SK-N-SH treated with all-trans-retinoic acid at 6 μM for 48 hours (cell line): ENCODE results near the gene GPR137C.

Experiments used
- ATAC-seq: fragments of 200-7000 bp; cut with Tn5 transposase; 3 replicates; pipeline ENCODE4 v1.9.1; 2020; ENCODE audit warnings: mild to moderate bottlenecking, moderate library complexity
- ARNTL ChIP-seq: fragments of 450-650 bp; formaldehyde crosslinking; IDR thresholded peaks from 2 replicates; pipeline ENCODE4 v1.5.0; 2020; ENCODE audit warnings: low read depth, mild to moderate bottlenecking, moderate library complexity, borderline replicate concordance
- CSDC2 ChIP-seq: fragments of 250-450 bp; sonication (Bioruptor Pico); IDR thresholded peaks from 2 replicates; pipeline ENCODE4 v1.5.0; 2020; ENCODE audit warnings: mild to moderate bottlenecking, moderate library complexity
- ESRRG ChIP-seq: fragments of 250-450 bp; sonication (Bioruptor Pico); IDR thresholded peaks from 2 replicates; pipeline ENCODE4 v1.6.1; 2021; ENCODE audit warnings: mild to moderate bottlenecking
- GLIS3 ChIP-seq: fragments of 250-450 bp; sonication (Bioruptor Pico); IDR thresholded peaks from 2 replicates; pipeline ENCODE4 v1.5.0; 2020; ENCODE audit warnings: mild to moderate bottlenecking, moderate library complexity
- ISL1 ChIP-seq: fragments of 250-450 bp; sonication (Bioruptor Pico); IDR thresholded peaks from 2 replicates; pipeline ENCODE4 v2.1.2; 2022; ENCODE audit warnings: mild to moderate bottlenecking, moderate library complexity
- OSR1 ChIP-seq: fragments of 250-450 bp; sonication (Bioruptor Pico); IDR thresholded peaks from 2 replicates; pipeline ENCODE4 v1.8.0; 2022; ENCODE audit warnings: moderate library complexity, mild to moderate bottlenecking, inconsistent platforms
- PPARA ChIP-seq: fragments of 250-450 bp; sonication (Bioruptor Pico); IDR thresholded peaks from 2 replicates; pipeline ENCODE4 v1.5.0; 2020; ENCODE audit warnings: mild to moderate bottlenecking, borderline replicate concordance
- RARB ChIP-seq: fragments of 250-450 bp; sonication (Bioruptor Pico); IDR thresholded peaks from 2 replicates; pipeline ENCODE4 v1.8.0; 2021; ENCODE audit warnings: mild to moderate bottlenecking, moderate library complexity
- SNAI2 ChIP-seq: fragments of 250-450 bp; sonication (Bioruptor Pico); IDR thresholded peaks from 2 replicates; pipeline ENCODE4 v1.5.0; 2020; ENCODE audit warnings: mild to moderate bottlenecking, moderate library complexity
- TCF4 ChIP-seq: fragments of 250-450 bp; sonication (Bioruptor Pico); IDR thresholded peaks from 2 replicates; pipeline ENCODE4 v1.8.0; 2021; ENCODE audit warnings: mild to moderate bottlenecking, moderate library complexity, borderline replicate concordance
- TOX ChIP-seq: fragments of 250-450 bp; sonication (Bioruptor Pico); IDR thresholded peaks from 2 replicates; pipeline ENCODE4 v1.8.0; 2021; ENCODE audit warnings: mild to moderate bottlenecking, moderate library complexity, borderline replicate concordance
- ZC3H10 ChIP-seq: fragments of 250-450 bp; sonication (Bioruptor Pico); IDR thresholded peaks from 2 replicates; pipeline ENCODE4 v1.5.1; 2021; ENCODE audit warnings: mild to moderate bottlenecking, moderate library complexity
- ZFP3 ChIP-seq: fragments of 250-450 bp; sonication (Bioruptor Pico); IDR thresholded peaks from 2 replicates; pipeline ENCODE4 v1.5.0; 2020; ENCODE audit warnings: mild to moderate bottlenecking, moderate library complexity
- ZFP30 ChIP-seq: fragments of 450-650 bp; formaldehyde crosslinking; IDR thresholded peaks from 2 replicates; pipeline ENCODE4 v1.5.0; 2022; ENCODE audit warnings: mild to moderate bottlenecking, moderate library complexity
- ZNF565 ChIP-seq: fragments of 450-650 bp; formaldehyde crosslinking; conservative IDR thresholded peaks from 2 replicates; pipeline ENCODE4 v1.5.0; 2020; ENCODE audit warnings: low read depth, mild to moderate bottlenecking, moderate library complexity
- ZNF70 ChIP-seq: fragments of 450-650 bp; formaldehyde crosslinking; IDR thresholded peaks from 2 replicates; pipeline ENCODE4 v1.5.0; 2020; ENCODE audit warnings: mild to moderate bottlenecking, moderate library complexity
- ZNF8 ChIP-seq: fragments of 450-650 bp; formaldehyde crosslinking; IDR thresholded peaks from 2 replicates; pipeline ENCODE4 v1.5.0; 2020; ENCODE audit warnings: mild to moderate bottlenecking, moderate library complexity
- TF ChIP-seq, protein P1 (sequence below): fragments of 250-450 bp; sonication (Bioruptor Pico); IDR thresholded peaks from 2 replicates; pipeline ENCODE4 v1.8.0; 2021; ENCODE audit warnings: low read depth, mild to moderate bottlenecking, moderate library complexity, borderline replicate concordance
- TF ChIP-seq, protein P2 (sequence below): fragments of 250-450 bp; sonication (Bioruptor Pico); IDR thresholded peaks from 2 replicates; pipeline ENCODE4 v1.5.0; 2020; ENCODE audit warnings: mild to moderate bottlenecking, moderate library complexity
- TF ChIP-seq, protein P3 (sequence below): fragments of 250-450 bp; sonication (Bioruptor Pico); IDR thresholded peaks from 2 replicates; pipeline ENCODE4 v1.5.1; 2020; ENCODE audit warnings: low read depth, mild to moderate bottlenecking, moderate library complexity
- TF ChIP-seq, protein P4 (sequence below): fragments of 250-450 bp; sonication (Bioruptor Pico); IDR thresholded peaks from 2 replicates; pipeline ENCODE4 v1.5.1; 2021; ENCODE audit warnings: mild to moderate bottlenecking, moderate library complexity
- TF ChIP-seq, protein P5 (sequence below): fragments of 250-450 bp; sonication (Bioruptor Pico); IDR thresholded peaks from 2 replicates; pipeline ENCODE4 v1.8.0; 2020; ENCODE audit warnings: mild to moderate bottlenecking, moderate library complexity, borderline replicate concordance

GPR137C gene

DNA sequence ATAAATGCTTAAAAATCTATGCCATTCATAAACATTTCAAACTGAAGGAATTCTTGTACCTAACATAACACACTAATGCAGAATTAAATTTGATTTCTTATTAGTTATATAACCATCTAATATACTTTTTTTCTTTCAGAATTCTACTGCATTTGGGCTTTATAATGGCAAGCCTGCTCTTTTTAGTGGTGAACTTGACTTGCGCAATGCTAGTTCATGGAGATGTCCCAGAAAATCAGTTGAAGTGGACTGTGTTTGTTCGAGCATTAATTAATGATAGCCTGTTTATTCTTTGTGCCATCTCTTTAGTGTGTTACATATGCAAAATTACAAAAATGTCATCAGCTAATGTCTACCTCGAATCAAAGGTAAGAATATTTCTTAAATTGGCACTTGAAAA lies 47.3 kb downstream of the GPR137C start:
- ATAC-seq = no peak
- TF ChIP-seq, protein P1, sequence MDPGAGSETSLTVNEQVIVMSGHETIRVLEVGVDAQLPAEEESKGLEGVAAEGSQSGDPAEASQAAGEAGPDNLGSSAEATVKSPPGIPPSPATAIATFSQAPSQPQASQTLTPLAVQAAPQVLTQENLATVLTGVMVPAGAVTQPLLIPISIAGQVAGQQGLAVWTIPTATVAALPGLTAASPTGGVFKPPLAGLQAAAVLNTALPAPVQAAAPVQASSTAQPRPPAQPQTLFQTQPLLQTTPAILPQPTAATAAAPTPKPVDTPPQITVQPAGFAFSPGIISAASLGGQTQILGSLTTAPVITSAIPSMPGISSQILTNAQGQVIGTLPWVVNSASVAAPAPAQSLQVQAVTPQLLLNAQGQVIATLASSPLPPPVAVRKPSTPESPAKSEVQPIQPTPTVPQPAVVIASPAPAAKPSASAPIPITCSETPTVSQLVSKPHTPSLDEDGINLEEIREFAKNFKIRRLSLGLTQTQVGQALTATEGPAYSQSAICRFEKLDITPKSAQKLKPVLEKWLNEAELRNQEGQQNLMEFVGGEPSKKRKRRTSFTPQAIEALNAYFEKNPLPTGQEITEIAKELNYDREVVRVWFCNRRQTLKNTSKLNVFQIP (CRISPR knock-in tag) = no peak
- TF ChIP-seq GLIS3 (CRISPR knock-in tag) = no peak
- TF ChIP-seq ARNTL = no peak
- TF ChIP-seq, protein P2, sequence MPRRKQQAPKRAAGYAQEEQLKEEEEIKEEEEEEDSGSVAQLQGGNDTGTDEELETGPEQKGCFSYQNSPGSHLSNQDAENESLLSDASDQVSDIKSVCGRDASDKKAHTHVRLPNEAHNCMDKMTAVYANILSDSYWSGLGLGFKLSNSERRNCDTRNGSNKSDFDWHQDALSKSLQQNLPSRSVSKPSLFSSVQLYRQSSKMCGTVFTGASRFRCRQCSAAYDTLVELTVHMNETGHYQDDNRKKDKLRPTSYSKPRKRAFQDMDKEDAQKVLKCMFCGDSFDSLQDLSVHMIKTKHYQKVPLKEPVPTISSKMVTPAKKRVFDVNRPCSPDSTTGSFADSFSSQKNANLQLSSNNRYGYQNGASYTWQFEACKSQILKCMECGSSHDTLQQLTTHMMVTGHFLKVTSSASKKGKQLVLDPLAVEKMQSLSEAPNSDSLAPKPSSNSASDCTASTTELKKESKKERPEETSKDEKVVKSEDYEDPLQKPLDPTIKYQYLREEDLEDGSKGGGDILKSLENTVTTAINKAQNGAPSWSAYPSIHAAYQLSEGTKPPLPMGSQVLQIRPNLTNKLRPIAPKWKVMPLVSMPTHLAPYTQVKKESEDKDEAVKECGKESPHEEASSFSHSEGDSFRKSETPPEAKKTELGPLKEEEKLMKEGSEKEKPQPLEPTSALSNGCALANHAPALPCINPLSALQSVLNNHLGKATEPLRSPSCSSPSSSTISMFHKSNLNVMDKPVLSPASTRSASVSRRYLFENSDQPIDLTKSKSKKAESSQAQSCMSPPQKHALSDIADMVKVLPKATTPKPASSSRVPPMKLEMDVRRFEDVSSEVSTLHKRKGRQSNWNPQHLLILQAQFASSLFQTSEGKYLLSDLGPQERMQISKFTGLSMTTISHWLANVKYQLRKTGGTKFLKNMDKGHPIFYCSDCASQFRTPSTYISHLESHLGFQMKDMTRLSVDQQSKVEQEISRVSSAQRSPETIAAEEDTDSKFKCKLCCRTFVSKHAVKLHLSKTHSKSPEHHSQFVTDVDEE (CRISPR knock-in tag) = no peak
- TF ChIP-seq, protein P3, sequence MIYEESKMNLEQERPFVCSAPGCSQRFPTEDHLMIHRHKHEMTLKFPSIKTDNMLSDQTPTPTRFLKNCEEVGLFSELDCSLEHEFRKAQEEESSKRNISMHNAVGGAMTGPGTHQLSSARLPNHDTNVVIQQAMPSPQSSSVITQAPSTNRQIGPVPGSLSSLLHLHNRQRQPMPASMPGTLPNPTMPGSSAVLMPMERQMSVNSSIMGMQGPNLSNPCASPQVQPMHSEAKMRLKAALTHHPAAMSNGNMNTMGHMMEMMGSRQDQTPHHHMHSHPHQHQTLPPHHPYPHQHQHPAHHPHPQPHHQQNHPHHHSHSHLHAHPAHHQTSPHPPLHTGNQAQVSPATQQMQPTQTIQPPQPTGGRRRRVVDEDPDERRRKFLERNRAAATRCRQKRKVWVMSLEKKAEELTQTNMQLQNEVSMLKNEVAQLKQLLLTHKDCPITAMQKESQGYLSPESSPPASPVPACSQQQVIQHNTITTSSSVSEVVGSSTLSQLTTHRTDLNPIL (CRISPR knock-in tag) = no peak
- no peak for TF ChIP-seq ISL1
- no peak for TF ChIP-seq SNAI2 (CRISPR knock-in tag)
- TF ChIP-seq ZC3H10 (CRISPR knock-in tag) = no peak
- no peak for TF ChIP-seq RARB (CRISPR knock-in tag)
- no peak for TF ChIP-seq CSDC2
- no peak for TF ChIP-seq PPARA (CRISPR knock-in tag)
- TF ChIP-seq ZFP30 (CRISPR knock-in tag) = no peak
- TF ChIP-seq ZFP3 (CRISPR knock-in tag) = no peak
- TF ChIP-seq OSR1 (CRISPR knock-in tag) = no peak
- TF ChIP-seq ZNF565 = no peak
- TF ChIP-seq ZNF70 (CRISPR knock-in tag) = no peak
- TF ChIP-seq TOX (CRISPR knock-in tag) = no peak
- TF ChIP-seq, protein P4, sequence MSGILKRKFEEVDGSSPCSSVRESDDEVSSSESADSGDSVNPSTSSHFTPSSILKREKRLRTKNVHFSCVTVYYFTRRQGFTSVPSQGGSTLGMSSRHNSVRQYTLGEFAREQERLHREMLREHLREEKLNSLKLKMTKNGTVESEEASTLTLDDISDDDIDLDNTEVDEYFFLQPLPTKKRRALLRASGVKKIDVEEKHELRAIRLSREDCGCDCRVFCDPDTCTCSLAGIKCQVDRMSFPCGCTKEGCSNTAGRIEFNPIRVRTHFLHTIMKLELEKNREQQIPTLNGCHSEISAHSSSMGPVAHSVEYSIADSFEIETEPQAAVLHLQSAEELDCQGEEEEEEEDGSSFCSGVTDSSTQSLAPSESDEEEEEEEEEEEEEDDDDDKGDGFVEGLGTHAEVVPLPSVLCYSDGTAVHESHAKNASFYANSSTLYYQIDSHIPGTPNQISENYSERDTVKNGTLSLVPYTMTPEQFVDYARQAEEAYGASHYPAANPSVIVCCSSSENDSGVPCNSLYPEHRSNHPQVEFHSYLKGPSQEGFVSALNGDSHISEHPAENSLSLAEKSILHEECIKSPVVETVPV (CRISPR knock-in tag) = no peak
- no peak for TF ChIP-seq TCF4 (CRISPR knock-in tag)
- no peak for TF ChIP-seq ZNF8 (CRISPR knock-in tag)

DNA sequence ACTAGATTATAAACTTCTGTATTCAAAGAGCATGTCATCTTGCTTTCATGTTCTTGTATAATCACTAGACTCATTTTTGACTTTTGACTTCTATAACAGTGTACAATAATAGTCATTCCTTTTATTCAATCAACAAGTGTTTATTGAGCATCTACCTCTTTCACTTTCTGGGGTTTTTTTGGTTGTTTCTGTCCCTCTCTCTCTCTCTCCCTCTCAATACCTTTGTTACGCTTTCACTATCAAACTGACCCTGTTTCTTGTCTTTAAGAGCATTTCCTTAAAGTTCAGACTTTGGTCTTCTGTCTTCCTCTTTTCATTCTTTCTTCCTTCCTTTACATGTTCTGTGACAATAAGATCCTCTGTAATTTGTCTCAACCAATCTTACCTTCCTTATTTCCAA lies 49.5 kb downstream of the GPR137C start:
- ATAC-seq = no peak
- TF ChIP-seq PPARA (CRISPR knock-in tag) = no peak
- no peak for TF ChIP-seq ISL1
- TF ChIP-seq, protein P5, sequence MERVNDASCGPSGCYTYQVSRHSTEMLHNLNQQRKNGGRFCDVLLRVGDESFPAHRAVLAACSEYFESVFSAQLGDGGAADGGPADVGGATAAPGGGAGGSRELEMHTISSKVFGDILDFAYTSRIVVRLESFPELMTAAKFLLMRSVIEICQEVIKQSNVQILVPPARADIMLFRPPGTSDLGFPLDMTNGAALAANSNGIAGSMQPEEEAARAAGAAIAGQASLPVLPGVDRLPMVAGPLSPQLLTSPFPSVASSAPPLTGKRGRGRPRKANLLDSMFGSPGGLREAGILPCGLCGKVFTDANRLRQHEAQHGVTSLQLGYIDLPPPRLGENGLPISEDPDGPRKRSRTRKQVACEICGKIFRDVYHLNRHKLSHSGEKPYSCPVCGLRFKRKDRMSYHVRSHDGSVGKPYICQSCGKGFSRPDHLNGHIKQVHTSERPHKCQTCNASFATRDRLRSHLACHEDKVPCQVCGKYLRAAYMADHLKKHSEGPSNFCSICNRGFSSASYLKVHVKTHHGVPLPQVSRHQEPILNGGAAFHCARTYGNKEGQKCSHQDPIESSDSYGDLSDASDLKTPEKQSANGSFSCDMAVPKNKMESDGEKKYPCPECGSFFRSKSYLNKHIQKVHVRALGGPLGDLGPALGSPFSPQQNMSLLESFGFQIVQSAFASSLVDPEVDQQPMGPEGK (CRISPR knock-in tag) = no peak
- TF ChIP-seq ESRRG (CRISPR knock-in tag) = no peak
- TF ChIP-seq TCF4 (CRISPR knock-in tag) = no peak
- no peak for TF ChIP-seq ZFP3 (CRISPR knock-in tag)
- TF ChIP-seq, all 23 proteins: peak for 0

DNA sequence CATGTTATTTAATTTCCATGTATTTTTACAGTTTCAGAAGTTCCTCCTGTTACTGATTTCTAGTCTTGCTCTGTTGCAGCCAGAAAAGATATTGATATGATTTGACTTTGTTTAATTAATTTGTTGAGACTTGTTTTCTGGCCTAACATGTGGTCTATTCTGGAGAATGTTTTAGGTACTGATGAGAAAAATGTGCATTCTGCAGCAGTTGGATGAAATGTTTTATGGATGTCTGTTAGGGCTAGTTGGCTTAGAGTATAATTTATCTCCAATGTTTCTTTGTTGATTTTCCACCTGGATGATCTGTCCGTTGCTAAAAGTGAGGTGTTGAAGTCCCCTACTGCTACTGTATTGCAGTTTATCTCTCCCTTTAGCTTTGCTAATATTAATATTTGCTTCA lies 54.4 kb downstream of the GPR137C start:
- no peak for ATAC-seq
- no peak for TF ChIP-seq ZC3H10 (CRISPR knock-in tag)
- no peak for TF ChIP-seq ESRRG (CRISPR knock-in tag)
- TF ChIP-seq, protein P2 (CRISPR knock-in tag) = no peak
- TF ChIP-seq OSR1 (CRISPR knock-in tag) = no peak
- no peak for TF ChIP-seq GLIS3 (CRISPR knock-in tag)
